Esophagus (tissue), 2 donors: ENCODE data around the gene CGREF1. TPM values are rescaled to one million over a fixed set of nuclear protein-coding genes. Genes with fewer than 3 reads are reported as not detected.
A peak's percentile ranks its signal among the peaks of the same experiment; 100 is the strongest.

ENCODE experiments used
- H3K27ac ChIP-seq, 2 donors: one replicate each; pipeline ENCODE4 v1.5.1; 2013; ENCODE audit warnings: low read depth in 2 of 2, mild to moderate bottlenecking in 2 of 2, inconsistent platforms in 1 of 2, low read length in 1 of 2, moderate library complexity in 1 of 2
- H3K27me3 ChIP-seq, 2 donors: one replicate each; pipeline ENCODE4 v1.6.1; 2013; ENCODE audit warnings: low read length in 2 of 2, control low read depth in 1 of 2, mild to moderate bottlenecking in 1 of 2; ENCODE audit not compliant: insufficient read depth in 2 of 2, control insufficient read depth in 1 of 2
- H3K36me3 ChIP-seq, 2 donors: one replicate each; pipeline ENCODE4 v1.6.1; 2013; ENCODE audit warnings: low read length in 1 of 2; ENCODE audit not compliant: control insufficient read depth in 2 of 2, insufficient read depth in 2 of 2
- H3K4me1 ChIP-seq, 2 donors: one replicate each; pipeline ENCODE4 v1.6.1; 2013; ENCODE audit warnings: low read length in 1 of 2; ENCODE audit not compliant: control insufficient read depth in 2 of 2, insufficient read depth in 2 of 2
- H3K4me3 ChIP-seq, 2 donors: one replicate each; pipeline ENCODE4 v1.5.1; 2013; ENCODE audit warnings: low read length in 2 of 2, mild to moderate bottlenecking in 2 of 2, low read depth in 1 of 2, moderate library complexity in 1 of 2
- H3K9me3 ChIP-seq, 2 donors: one replicate each; pipeline ENCODE4 v1.6.1; 2013; ENCODE audit warnings: mild to moderate bottlenecking in 2 of 2, low read depth in 1 of 2, low read length in 1 of 2, moderate library complexity in 1 of 2; ENCODE audit not compliant: control insufficient read depth in 2 of 2, insufficient read depth in 1 of 2
- WGBS, 2 donors: extraction: QIAGEN DNeasy Blood & Tissue Kit; methylation state at CpG; one replicate each; pipeline ENCODE4 v1.1.7; 2013; 5-methylcytosine and 5-hydroxymethylcytosine counted together
- polyA plus RNA-seq, 2 donors: library from polyadenylated mRNA; stranded (reverse); fragments of 200-250 nt; gene quantifications; one replicate each; pipeline ENCODE4 v1.2.3, GENCODE V29; 2013
- donor health status: healthy with polysubstance abuse.
- donor health status: Bipolar disorder and iron deficiency.

Gene CGREF1
- polyA plus RNA-seq, 2 donors = 2.4 to 3.4 TPM

DNA sequence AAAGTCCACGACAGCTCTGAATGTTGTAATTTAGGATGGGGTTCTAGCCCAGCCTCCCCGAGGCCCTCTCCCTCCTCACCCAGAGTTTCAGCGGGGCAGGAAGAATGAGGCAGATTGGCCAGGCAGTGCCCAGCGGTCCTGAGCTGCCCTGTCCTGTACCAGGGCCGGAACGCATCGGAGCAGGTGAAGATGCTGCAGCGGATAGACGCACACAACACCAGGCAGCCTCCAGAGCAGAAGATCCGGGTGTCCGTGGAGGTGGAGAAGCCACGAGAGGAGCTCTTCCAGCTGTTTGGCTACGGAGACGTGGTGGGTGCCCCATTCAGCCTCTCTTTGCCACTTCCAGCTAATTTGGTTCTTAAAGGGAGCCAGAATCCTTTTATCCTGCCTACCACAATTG lies 21.6 kb downstream of the CGREF1 start:
- no peak overlapping the region for H3K4me3 ChIP-seq
- peaks cover 0 to 3% of the 10 kb centered on the region in 2 donors for H3K36me3 ChIP-seq
- 90 to 92% methylated on average over 14 of the region's 14 CpGs for WGBS, 2 donors
- no peak overlapping the region for H3K27ac ChIP-seq
- peaks cover 0 to 10% of the 10 kb centered on the region in 2 donors for H3K4me1 ChIP-seq
- no peaks in the 10 kb centered on the region for H3K27me3 ChIP-seq
- H3K9me3 ChIP-seq = no peaks in the 10 kb centered on the region

DNA sequence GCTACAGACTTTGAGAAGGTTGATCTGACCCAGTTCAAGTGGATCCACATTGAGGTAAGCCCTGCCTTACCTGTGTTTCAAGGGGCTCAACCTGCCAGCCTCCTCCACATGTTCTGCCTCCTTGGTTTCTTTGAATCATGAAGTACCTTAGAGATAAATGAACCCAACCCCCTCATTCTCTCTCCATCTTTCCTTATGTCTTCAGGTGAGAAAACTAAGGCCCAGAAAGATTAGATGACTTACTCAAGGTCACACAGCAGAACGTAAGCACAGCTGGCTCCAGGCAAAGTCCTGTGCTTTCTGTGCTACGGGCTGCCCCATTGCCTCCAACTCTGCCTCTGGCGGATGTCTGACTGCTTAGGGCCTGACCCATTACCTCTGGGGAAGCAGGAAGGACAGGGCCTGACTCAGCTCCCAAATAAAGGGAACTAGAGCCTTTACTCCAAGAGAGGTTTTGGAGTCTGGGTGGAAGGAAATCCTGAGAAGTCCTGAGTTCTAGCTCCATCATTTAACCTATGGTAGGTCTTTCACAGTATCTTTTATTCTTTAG lies 22.1 kb downstream of the CGREF1 start:
- no peaks in the 10 kb centered on the region for H3K9me3 ChIP-seq
- H3K36me3 ChIP-seq = peaks cover 0 to 4% of the 10 kb centered on the region in 2 donors
- H3K4me3 ChIP-seq = no peak overlapping the region
- no peaks in the 10 kb centered on the region for H3K27me3 ChIP-seq
- 63 to 77% methylated on average over 3 of the region's 3 CpGs for WGBS, 2 donors
- H3K4me1 ChIP-seq = peaks cover 0 to 10% of the 10 kb centered on the region in 2 donors
- H3K27ac ChIP-seq = no peak overlapping the region

DNA sequence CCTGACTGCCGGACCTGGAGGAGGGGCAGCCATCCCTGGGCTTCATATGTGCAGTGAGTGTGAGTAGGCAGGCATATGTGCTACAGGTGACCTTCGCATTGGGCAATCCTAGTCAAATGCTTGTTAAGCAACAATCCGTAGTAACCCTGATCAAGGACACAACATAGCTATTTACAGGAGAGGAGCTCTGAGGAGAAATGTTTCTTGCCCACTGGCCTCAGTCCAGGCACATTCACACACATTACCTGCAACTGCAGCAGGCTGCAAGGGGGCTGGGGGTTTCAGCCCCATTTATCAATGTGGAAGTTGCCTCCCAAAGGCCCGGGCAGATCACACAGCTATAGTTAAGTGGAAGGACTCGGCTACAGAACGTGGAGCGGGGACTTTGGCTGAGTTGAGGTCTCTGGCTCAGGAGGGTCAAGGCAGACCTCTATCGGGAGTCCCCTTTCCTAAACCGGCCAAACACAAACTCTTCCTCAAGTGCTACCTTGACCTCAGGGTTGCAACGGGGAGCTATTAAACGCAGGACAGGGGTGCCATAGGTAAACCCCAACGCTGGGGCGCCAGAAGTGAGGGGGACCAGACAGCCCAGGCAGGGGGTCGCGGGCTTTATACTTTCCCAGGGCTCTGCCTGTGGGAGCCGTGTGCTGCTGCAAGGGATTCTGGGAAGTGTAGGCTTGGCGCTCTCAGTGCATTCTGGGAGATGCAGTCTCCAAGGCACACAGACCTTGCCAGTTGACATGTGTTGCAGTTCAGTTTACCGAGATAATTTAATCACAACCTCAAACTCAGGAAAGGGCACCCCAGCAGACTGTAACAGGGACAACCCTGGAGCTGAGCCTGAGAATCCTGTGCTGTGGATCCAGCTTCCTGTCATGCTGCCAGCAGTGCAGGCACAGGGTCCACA lies 22.9 kb downstream of the CGREF1 start:
- no peaks in the 10 kb centered on the region for H3K9me3 ChIP-seq
- no peaks in the 10 kb centered on the region for H3K27me3 ChIP-seq
- peaks cover 0 to 10% of the 10 kb centered on the region in 2 donors for H3K4me1 ChIP-seq
- WGBS, 2 donors = 32% methylated on average over 18 of the region's 18 CpGs
- H3K4me3 ChIP-seq = peak overlapping the region; percentile 33 to 36
- no peak overlapping the region for H3K27ac ChIP-seq
- peaks cover 0 to 4% of the 10 kb centered on the region in 2 donors for H3K36me3 ChIP-seq

DNA sequence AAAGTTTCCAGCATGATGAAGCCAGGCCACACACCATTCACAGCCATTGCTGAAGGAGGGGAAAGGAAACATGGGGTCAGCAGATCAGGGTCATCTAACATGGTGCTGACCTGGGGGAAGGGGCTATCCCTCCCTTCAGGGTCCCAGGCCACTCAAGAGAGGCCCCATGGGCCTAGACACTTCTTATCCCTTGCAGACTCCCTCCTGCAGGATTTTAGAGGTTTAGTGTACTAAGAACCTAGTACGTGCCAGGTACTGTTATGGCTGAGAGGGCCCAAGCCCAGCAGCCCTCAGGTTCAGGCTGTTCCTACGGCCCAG lies 23.5 kb downstream of the CGREF1 start:
- Histone ChIP-seq H3K9me3 (no peaks in the 10 kb centered on the region), H3K27me3 (no peaks in the 10 kb centered on the region), H3K4me3 (no peak overlapping the region), H3K4me1 (peaks cover 0 to 10% of the 10 kb centered on the region in 2 donors), H3K27ac (no peak overlapping the region), H3K36me3 (peaks cover 0 to 4% of the 10 kb centered on the region in 2 donors)
- 89 to 95% methylated on average over 2 of the region's 2 CpGs for WGBS, 2 donors

DNA sequence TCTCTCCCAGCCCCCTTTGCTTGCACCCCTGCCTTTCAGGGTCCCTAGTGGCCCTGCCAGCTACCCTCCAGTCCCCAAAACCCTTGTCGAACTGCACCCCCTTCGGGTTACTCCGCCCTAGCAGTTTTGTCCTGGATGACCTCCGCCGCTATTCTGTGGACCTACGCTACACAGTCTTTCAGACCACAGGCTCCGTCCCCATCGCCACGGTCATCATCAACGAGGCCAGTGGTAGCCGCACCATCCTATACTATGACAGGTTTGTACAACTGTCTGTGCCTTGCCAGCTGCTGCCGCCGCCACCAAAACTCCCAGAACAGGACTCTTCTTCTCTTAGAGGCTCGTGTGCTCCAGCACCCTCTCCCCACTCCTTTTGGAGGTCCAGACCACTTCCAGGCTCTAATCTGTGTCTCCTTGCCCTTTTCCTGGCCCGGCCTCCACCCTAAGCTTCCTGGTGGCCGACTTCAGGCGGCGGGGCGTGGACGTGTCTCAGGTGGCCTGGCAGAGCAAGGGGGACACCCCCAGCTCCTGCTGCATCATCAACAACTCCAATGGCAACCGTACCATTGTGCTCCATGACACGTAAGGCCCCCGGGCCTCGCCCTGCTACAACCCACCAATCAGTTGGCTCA lies 24.5 kb downstream of the CGREF1 start:
- Histone ChIP-seq H3K36me3 (peaks cover 0 to 2% of the 10 kb centered on the region in 2 donors), H3K27ac (no peak overlapping the region), H3K9me3 (no peaks in the 10 kb centered on the region), H3K4me1 (peaks cover 0 to 10% of the 10 kb centered on the region in 2 donors), H3K27me3 (no peaks in the 10 kb centered on the region), H3K4me3 (no peak overlapping the region)
- WGBS, 2 donors = 92 to 94% methylated on average over 24 of the region's 24 CpGs

DNA sequence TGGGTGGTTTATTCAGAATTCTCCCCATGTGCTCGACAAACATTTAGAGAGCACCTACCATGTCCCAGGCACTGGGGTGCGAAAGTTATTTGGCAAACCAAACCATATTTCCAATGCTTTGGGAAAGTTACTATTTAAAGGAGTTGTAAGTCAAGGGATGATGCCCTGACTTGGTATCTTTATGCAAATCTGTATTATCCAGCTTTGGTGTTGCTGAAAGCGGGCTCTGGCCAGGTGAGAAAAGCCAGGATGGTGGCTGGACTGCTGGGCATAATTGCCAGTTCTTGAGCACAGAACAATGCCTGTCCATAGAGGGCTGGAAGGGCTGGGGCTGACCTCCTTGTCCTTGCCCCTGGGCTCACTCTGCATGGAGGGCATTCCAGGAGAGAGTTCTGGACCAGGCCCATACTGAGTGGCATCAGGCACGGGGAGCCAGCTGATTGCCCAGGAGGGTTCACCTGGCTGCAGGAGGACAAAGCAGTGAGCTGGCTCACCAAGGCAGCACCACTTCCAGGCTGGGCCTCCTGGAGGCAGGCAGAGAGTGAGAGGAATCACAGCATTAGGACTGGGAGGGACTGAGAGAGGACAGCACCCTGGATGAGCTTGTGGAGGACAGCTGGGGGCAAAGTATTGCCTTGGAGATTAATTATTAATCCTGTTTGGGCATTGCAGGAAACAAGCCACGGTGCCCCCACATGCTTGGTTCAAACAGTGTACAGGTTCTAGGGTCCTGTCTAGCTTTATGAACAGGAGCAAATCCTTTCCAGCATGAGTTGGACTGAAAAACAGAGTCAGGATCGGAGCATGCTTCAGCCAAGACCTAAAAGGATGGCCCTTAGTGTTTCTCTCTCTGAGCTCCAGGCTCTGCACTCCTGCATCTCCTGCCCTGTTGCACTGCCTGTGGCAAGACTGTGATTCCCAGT lies 25.2 kb downstream of the CGREF1 start:
- Histone ChIP-seq H3K4me1 (peaks cover 0 to 10% of the 10 kb centered on the region in 2 donors), H3K4me3 (no peak overlapping the region), H3K27ac (no peak overlapping the region), H3K27me3 (no peaks in the 10 kb centered on the region), H3K9me3 (no peaks in the 10 kb centered on the region), H3K36me3 (peaks cover 0 to 2% of the 10 kb centered on the region in 2 donors)
- WGBS, 2 donors = 84 to 86% methylated on average over 6 of the region's 6 CpGs

DNA sequence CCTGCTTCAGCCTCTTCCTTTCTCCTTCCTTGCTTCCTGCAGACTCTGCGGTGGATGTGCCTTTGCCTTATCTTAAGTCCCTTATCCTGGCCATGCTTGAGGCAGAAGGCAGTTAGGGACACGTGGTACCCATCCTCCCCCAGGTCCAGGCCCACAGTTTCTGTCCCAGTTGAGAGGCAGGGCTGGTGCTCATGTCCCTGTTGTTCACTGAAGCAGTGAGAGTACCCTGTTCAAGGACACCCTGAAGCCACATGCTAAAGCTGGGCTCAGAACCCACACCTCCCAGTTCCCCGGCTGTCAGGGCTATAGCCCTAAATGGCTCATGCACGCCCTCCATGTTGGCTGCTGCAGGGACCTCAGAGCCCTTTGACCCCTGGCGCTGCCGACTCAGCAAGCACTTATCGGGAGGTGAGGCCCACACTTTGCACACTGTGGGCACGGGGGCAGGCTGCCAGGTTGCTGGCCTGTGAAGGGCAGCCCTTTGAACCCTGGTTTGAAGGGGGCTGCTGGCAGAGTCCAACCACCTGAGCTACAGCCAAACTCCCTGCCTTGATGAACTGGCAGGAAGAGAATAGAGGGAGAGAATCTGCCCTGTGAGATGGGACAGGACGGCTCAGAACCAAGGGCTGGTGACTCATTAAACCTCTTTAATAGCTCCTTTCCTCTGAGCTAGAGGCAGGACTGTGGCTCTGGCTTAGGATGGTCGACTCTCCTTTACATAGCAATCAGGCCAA lies 26.1 kb downstream of the CGREF1 start:
- Histone ChIP-seq H3K9me3 (no peaks in the 10 kb centered on the region), H3K4me1 (peaks cover 0 to 10% of the 10 kb centered on the region in 2 donors), H3K36me3 (peaks cover 0 to 2% of the 10 kb centered on the region in 2 donors), H3K27ac (no peak overlapping the region), H3K4me3 (no peak overlapping the region), H3K27me3 (no peaks in the 10 kb centered on the region)
- 60 to 77% methylated on average over 9 to 10 of the region's 10 CpGs for WGBS, 2 donors

DNA sequence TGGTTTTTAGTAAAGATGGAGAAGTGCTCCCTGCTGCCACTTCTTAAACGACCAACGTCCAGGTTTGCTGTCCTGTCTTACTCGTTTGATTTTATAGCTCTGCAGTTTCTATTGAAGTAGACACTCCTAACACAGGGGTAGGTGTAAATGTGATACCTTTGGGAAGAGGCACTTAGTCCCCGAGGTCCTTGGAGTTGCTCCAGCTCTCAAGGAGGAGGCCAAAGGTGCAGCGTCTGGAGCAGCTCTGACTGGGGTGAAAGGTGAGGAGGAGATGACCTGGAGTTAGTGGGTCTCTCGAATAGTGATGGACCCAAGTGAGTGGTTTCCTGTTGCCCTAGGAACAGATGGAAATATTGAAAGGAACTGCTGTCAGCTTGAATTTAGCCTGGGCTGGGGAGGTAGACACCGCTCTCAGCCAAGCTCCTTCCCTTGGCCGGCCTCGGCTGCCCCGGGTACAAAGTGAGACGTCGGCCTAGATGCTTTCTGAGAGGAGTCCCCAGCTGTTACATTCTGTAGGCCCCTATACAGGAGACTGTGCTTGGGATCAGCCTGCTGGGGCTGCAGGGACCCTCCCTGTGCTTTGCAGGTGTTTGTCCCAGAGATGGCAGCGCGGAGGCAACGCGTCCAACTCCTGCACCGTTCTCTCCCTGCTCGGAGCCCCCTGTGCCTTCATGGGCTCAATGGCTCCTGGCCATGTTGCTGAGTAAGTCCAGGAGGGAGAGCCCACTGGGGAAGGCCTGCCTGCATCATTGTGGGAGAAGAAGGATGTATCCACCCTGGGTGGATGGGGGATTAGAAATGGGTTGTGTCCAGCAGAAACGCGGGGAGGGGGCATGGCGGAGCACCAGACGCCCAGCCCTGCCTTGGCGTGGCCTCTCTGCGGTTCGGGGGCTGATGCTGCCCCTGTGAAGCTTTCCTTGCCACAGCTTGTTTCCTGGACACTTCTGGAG lies 26.9 kb downstream of the CGREF1 start:
- Histone ChIP-seq H3K36me3 (peaks cover 0 to 2% of the 10 kb centered on the region in 2 donors), H3K27ac (no peak overlapping the region), H3K4me3 (no peak overlapping the region), H3K27me3 (no peaks in the 10 kb centered on the region), H3K4me1 (peaks cover under 1 to 14% of the 10 kb centered on the region in 2 donors), H3K9me3 (no peaks in the 10 kb centered on the region)
- WGBS, 2 donors = 74 to 81% methylated on average over 25 of the region's 25 CpGs
